ENCODE data around the gene CCDC74B.

Gene CCDC74B

GRCh38 chr2:130187268-130187667 is 42.4 kb upstream of the CCDC74B start:
- no peaks in the 10 kb centered on the region for H3K27me3 ChIP-seq (ENCODE audit: low read length)
- no peaks in the 10 kb centered on the region for H3K9me2 ChIP-seq (replicated peaks; ENCODE audit: insufficient read depth, low read length)
- H3K9ac ChIP-seq (ENCODE audit: low read length), result no peak overlapping the region
- no peak overlapping the region for H3K4me3 ChIP-seq (ENCODE audit: insufficient read depth, low read length, poor library complexity, severe bottlenecking)
- no peaks in the 10 kb centered on the region for H3K36me3 ChIP-seq (ENCODE audit: low read length)
- TF ChIP-seq EZH2phosphoT487 (conservative IDR thresholded peaks at IDR 0.05; ENCODE audit: low read length), result no peak
- TF ChIP-seq, protein P1, sequence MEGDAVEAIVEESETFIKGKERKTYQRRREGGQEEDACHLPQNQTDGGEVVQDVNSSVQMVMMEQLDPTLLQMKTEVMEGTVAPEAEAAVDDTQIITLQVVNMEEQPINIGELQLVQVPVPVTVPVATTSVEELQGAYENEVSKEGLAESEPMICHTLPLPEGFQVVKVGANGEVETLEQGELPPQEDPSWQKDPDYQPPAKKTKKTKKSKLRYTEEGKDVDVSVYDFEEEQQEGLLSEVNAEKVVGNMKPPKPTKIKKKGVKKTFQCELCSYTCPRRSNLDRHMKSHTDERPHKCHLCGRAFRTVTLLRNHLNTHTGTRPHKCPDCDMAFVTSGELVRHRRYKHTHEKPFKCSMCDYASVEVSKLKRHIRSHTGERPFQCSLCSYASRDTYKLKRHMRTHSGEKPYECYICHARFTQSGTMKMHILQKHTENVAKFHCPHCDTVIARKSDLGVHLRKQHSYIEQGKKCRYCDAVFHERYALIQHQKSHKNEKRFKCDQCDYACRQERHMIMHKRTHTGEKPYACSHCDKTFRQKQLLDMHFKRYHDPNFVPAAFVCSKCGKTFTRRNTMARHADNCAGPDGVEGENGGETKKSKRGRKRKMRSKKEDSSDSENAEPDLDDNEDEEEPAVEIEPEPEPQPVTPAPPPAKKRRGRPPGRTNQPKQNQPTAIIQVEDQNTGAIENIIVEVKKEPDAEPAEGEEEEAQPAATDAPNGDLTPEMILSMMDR (IDR thresholded peaks at IDR 0.05; ENCODE audit: insufficient read depth, low read length, poor library complexity, severe bottlenecking), result no peak
- no peak overlapping the region for H2AFZ ChIP-seq (ENCODE audit: low read depth, low read length, severe bottlenecking)
- H3F3A ChIP-seq (ENCODE audit: insufficient read depth), result no peaks in the 10 kb centered on the region
- no peak overlapping the region for H3K27ac ChIP-seq (ENCODE audit: low read depth, low read length)
- no peak overlapping the region for H3K4me2 ChIP-seq (ENCODE audit: low read depth, low read length, poor library complexity, severe bottlenecking)
- H3K9me3 ChIP-seq (ENCODE audit: insufficient read depth, low read length), result no peaks in the 10 kb centered on the region
- H3K79me2 ChIP-seq (ENCODE audit: insufficient read depth, low read length), result peaks cover 21% of the 10 kb centered on the region
- H4K20me1 ChIP-seq (ENCODE audit: low read depth, low read length), result no peaks in the 10 kb centered on the region

DNA sequence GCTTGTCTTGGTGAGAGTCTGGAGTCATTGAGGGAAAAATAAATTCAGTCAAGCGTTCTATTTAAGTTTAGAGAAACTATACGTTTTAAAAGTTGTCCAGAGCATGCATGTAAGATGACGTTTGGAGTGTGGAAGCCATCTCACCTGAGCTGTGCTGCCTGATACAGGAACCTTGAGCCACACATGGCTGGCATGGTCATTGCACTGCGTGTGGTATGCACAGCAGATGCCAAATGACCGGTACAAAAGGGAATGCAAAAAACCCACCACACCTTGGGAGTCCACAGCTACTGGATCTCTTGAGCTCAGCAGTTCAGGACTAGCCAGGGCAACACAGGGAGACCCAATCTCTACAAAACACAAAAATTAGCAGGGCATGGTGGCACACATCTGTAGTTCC is 41.5 kb upstream of the CCDC74B start:
- no peak overlapping the region for H3K4me2 ChIP-seq (ENCODE audit: low read depth, low read length, poor library complexity, severe bottlenecking)
- no peaks in the 10 kb centered on the region for H4K20me1 ChIP-seq (ENCODE audit: low read depth, low read length)
- TF ChIP-seq, protein P1 (IDR thresholded peaks at IDR 0.05; ENCODE audit: insufficient read depth, low read length, poor library complexity, severe bottlenecking), result no peak
- TF ChIP-seq EZH2phosphoT487 (conservative IDR thresholded peaks at IDR 0.05; ENCODE audit: low read length), result no peak
- H3K9me3 ChIP-seq (ENCODE audit: insufficient read depth, low read length), result no peaks in the 10 kb centered on the region
- peaks cover 21% of the 10 kb centered on the region for H3K79me2 ChIP-seq (ENCODE audit: insufficient read depth, low read length)
- H2AFZ ChIP-seq (ENCODE audit: low read depth, low read length, severe bottlenecking), result no peak overlapping the region
- H3F3A ChIP-seq (ENCODE audit: insufficient read depth), result no peaks in the 10 kb centered on the region
- no peaks in the 10 kb centered on the region for H3K9me2 ChIP-seq (replicated peaks; ENCODE audit: insufficient read depth, low read length)
- H3K9ac ChIP-seq (ENCODE audit: low read length), result no peak overlapping the region
- H3K36me3 ChIP-seq (ENCODE audit: low read length), result no peaks in the 10 kb centered on the region
- H3K27me3 ChIP-seq (ENCODE audit: low read length), result no peaks in the 10 kb centered on the region
- H3K27ac ChIP-seq (ENCODE audit: low read depth, low read length), result no peak overlapping the region
- no peak overlapping the region for H3K4me3 ChIP-seq (ENCODE audit: insufficient read depth, low read length, poor library complexity, severe bottlenecking)

DNA sequence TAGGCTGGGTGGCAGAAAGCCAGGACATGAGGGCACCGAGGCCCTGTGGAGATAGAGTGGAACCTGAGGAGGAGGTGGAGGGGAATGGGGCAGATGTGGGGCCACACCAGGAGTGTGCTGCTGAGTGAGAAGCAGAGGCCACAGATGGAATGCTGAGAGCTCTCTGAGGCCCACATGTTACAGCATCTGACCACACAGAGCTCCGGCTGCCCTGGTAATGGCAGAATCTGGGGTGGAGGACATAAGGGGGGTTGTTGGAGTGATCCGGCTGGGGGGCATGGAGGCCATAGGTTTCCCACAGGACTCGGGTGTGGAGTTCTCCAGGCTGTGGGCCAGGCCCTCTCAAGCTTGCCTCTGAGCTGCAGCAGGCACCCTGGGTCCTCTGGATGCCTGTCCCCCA is 41.0 kb upstream of the CCDC74B start:
- Histone ChIP-seq H3K36me3 (ENCODE audit: low read length) (no peaks in the 10 kb centered on the region), H3K27ac (ENCODE audit: low read depth, low read length) (no peak overlapping the region), H4K20me1 (ENCODE audit: low read depth, low read length) (no peaks in the 10 kb centered on the region), H3F3A (ENCODE audit: insufficient read depth) (no peaks in the 10 kb centered on the region), H3K79me2 (ENCODE audit: insufficient read depth, low read length) (peaks cover 26% of the 10 kb centered on the region), H3K9me3 (ENCODE audit: insufficient read depth, low read length) (no peaks in the 10 kb centered on the region), H3K9ac (ENCODE audit: low read length) (no peak overlapping the region), H3K4me3 (ENCODE audit: insufficient read depth, low read length, poor library complexity, severe bottlenecking) (no peak overlapping the region), H3K4me2 (ENCODE audit: low read depth, low read length, poor library complexity, severe bottlenecking) (no peak overlapping the region), H3K9me2 (replicated peaks; ENCODE audit: insufficient read depth, low read length) (no peaks in the 10 kb centered on the region), H3K27me3 (ENCODE audit: low read length) (no peaks in the 10 kb centered on the region), H2AFZ (ENCODE audit: low read depth, low read length, severe bottlenecking) (no peak overlapping the region)
- TF ChIP-seq, protein P1 (IDR thresholded peaks at IDR 0.05; ENCODE audit: insufficient read depth, low read length, poor library complexity, severe bottlenecking), result no peak
- TF ChIP-seq EZH2phosphoT487 (conservative IDR thresholded peaks at IDR 0.05; ENCODE audit: low read length), result no peak
